ENCODE data around the gene ZNF358.
"Not testable (repeated sequence)": the region's sequence is repeated elsewhere in the genome, so short reads cannot be mapped to it uniquely, and the experiment has no call there.

ZNF358 gene

DNA sequence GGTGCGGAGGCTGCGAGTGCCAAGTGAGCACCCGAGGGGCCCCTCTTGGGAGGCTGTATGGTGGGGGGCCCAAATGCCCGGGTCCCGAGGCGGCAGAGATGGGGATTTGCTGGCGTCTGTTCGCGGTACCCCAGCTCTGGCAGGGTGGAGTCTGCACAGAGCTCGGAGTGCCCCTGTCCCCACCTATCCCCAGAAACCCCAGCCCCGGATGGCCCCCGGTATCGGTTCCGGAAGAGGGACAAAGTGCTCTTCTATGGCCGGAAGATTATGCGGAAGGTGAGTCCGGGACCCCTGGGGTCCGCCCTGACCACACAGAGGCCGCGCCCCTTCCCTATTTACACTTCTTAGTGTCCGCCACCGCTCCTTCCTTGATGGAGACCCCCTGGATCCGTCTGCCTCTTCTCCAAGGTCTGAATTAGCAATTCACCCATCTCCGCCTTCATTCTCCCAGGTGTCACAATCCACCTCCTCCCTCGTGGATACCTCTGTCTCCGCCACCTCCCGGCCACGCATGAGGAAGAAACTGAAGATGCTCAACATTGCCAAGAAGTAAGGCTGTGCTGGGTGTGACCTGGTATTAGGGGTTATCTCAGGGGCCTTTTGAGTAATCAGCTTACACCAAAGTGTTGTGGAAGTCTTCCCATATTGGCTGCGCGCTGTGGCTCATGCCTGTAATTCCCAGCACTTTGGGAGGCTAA lies 20.2 kb downstream of the ZNF358 start:
- no peak for DNase-seq (ENCODE audit: low spot score)

DNA sequence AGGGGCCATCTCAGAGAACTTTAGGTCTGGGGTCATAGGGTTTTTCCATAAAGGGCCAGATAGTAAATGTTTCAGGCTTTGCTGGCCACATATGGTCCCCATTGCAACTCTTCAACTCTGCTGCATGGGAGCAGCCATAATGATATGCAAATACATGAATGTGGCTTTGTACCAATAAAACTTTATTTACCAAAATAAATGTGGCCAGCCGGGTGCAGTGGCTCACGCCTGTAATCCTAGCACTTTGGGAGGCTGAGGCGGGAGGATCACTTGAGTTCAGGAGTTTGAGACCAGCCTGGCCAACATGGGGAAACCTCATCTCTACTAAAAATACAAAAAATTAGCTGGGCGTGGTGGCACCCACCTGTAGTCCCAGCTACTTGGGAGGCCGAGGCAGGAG lies 23.1 kb downstream of the ZNF358 start:
- not testable (repeated sequence) for DNase-seq (ENCODE audit: low spot score)

- no peak for DNase-seq (ENCODE audit: low spot score)
Measured at GRCh38 chr19:7539827-7540425, 24.0 kb downstream of the ZNF358 start.

- DNase-seq (ENCODE audit: low spot score): no peak
Measured at GRCh38 chr19:7540761-7541474, 25.0 kb downstream of the ZNF358 start.

GRCh38 chr19:7541475-7541824 lies 25.5 kb downstream of the ZNF358 start:
- no peak for DNase-seq (ENCODE audit: low spot score)

GRCh38 chr19:7541828-7542443 lies 26.0 kb downstream of the ZNF358 start:
- DNase-seq (ENCODE audit: low spot score): no peak

GRCh38 chr19:7542556-7543348 lies 26.8 kb downstream of the ZNF358 start:
- DNase-seq (ENCODE audit: low spot score): no peak

DNA sequence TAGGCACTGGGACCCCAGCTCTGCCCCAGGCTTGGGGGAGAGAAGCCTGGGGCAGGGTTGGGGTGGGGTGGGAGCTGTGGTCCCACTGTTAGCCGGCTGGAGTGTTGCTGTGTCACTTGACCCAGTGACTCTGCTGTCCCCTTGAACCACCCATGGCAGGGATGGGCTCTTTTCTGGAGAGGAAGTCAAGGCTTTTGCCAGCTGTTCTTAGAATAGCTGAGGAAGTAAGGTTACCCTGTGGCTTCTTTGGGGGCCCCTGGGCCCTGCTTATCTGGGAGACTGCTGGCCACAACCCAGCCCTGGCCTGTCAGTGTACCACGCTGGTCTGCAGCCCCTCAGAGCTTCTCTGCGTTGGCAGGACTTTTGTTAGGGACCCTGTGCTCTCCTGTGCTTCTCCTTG lies 28.7 kb downstream of the ZNF358 start:
- no peak for DNase-seq (ENCODE audit: low spot score)

- no peak for DNase-seq (ENCODE audit: low spot score)
Measured at GRCh38 chr19:7545300-7545699, 29.4 kb downstream of the ZNF358 start.

- no peak for DNase-seq (ENCODE audit: low spot score)
Measured at GRCh38 chr19:7545904-7546303, 30.0 kb downstream of the ZNF358 start.

GRCh38 chr19:7547159-7547558 lies 31.3 kb downstream of the ZNF358 start:
- no peak for DNase-seq (ENCODE audit: low spot score)

GRCh38 chr19:7549429-7550148 lies 33.7 kb downstream of the ZNF358 start:
- DNase-seq (ENCODE audit: low spot score): no peak

DNA sequence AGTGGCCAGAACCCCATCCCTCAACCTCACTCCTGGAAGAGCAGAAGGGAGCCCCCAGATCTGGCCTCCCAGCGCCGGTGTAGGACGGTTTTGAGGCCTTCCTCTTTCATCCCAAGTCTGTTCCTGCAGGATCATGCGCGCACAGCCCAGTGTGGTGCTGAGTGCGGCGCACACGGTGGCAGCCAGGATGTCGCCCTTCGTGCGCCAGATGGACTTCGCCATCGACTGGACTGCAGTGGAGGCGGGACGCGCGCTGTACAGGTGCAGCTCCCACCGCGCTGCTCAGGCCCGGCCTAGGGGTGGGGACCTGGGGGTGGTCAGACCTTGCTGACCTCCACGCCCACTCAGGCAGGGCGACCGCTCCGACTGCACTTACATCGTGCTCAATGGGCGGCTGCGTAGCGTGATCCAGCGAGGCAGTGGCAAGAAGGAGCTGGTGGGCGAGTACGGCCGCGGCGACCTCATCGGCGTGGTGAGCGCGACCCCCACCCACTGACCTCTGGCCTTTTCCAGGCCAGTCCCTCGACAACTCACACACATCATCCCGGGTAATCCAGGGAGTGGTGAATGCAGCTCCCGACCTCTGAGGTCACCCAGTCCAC lies 34.4 kb downstream of the ZNF358 start:
- DNase-seq (ENCODE audit: low spot score): no peak

- peak; percentile 75 for DNase-seq (ENCODE audit: low spot score)
Measured at GRCh38 chr19:7550987-7551761, 35.3 kb downstream of the ZNF358 start.

- DNase-seq (ENCODE audit: low spot score): peak; percentile 2
Measured at GRCh38 chr19:7552781-7553180, 36.9 kb downstream of the ZNF358 start.

GRCh38 chr19:7554565-7554964 lies 38.7 kb downstream of the ZNF358 start:
- DNase-seq (ENCODE audit: low spot score): no peak

- peak; percentile 72 for DNase-seq (ENCODE audit: low spot score)
Measured at GRCh38 chr19:7554990-7555864, 39.3 kb downstream of the ZNF358 start.

DNA sequence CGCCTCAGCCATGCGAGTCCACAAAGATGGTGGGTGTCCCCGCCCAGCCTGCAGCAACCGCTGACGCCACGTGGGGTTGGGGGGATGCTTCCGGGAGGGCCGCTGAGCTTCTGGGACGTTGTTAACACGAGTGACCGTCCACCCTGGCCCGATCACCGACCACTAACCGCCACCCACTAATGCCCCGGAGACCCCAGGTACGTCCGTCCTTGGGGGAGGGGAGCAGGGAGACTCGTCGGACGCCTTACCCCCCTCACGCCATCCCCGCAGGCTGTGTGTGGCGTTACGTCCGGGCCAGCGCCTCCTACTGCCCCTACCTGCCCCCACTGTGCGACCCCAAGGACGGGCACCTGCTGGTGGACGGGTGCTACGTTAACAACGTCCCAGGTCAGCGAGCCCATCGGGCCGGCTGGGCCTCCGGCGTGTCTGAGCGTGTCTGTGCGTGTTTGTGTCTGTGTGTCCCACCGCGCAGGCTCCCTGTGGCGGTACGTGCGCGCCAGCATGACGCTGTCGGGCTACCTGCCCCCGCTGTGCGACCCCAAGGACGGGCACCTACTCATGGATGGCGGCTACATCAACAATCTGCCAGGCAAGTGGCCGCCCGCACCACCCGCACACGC lies 40.9 kb downstream of the ZNF358 start:
- DNase-seq (ENCODE audit: low spot score): no peak

DNA sequence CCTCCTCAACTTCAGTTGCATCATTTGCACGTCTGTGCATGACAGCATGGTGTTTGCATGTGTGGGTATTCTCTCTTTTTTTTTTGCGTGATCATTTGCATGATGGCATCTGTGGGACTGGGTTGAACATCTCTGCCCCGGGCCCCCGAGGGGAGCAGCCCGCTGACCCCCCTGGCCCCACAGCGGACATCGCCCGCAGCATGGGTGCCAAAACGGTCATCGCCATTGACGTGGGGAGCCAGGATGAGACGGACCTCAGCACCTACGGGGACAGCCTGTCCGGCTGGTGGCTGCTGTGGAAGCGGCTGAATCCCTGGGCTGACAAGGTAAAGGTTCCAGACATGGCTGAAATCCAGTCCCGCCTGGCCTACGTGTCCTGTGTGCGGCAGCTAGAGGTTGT lies 42.8 kb downstream of the ZNF358 start:
- DNase-seq (ENCODE audit: low spot score): no peak
